Left lobe of liver (tissue), 2 donors: ENCODE data around the gene GCAT. TPM values are rescaled to one million over a fixed set of nuclear protein-coding genes. Genes with fewer than 3 reads are reported as not detected.

Experiments used
- ATAC-seq: fragments of 200-7000 bp; cut with Tn5 transposase; one replicate; pipeline ENCODE4 v1.9.1; 2020; ENCODE audit warnings: mild to moderate bottlenecking, moderate library complexity
- DNase-seq: peaks from one replicate; pipeline ENCODE4 v3.0.0-alpha.2; 2020; ENCODE audit warnings: low spot score
- total RNA-seq: library from RNA; stranded (reverse); gene quantifications from one replicate; pipeline ENCODE4 v1.2.1, GENCODE V29; 2021
- donor health status: DM: no; HTN: no; CAD: no; lungs with moderate emphysema.
- donor health status: DM: no; HTN: yes; CAD: no.

Gene GCAT
- total RNA-seq, 1 donor from 2014 or later, result 49.6 TPM

DNA sequence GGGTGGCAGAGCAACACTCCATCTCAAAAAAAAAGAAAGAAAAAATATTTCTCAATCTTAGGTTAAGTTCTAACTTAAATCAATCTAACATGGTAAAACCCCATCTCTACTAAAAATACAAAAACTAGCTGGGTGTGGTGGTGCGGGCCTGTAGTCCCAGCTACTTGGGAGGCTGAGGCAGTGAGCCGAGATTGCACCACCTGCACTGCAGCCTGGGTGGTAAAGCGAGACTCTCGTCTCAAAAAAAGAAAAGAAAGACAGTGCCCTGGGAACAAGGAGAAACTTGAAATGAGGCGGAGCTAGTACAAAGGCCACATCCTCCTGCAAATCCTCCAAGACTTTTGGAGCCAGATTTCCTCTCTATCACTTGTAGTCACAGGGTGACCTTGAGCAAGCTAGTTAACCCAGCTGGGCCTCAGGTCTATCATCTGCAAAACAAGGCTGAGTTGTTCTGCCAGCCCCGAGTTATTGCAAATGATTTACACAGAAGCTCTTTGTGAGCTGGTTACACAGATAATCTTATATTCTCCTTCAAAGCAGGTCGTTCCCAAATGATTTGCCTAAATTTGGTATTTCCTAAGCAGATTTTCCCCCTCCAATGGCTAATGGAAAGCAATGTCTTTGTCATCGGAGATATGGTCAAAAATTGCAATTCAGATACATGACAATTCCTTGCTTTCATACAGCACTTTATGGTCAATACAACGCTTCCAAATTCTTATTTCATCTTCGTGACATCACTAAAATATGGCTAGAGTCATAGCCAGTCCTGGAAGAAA is 34.5 kb downstream of the GCAT start:
- DNase-seq (no peak), ATAC-seq (no peak)

DNA sequence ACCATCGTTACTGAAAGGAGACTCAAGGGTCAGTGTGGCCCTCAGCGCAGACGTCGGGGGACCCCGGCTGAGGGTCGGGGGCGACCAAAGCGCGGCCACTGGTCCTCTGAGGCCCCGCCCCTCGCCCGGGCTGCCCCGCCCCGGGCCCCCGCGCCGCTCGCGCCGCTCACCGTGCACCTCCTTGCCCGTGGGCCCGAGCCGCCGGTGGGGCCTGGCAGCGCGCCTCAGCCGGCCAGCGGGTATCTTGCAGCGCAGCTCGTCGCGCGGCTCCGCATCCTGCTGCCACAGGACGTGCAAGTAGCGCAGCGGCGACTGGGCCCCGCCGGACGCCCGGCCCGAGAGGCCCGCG is 36.0 kb downstream of the GCAT start:
- DNase-seq, result peak; percentile 68
- peak; percentile 64 for ATAC-seq

DNA sequence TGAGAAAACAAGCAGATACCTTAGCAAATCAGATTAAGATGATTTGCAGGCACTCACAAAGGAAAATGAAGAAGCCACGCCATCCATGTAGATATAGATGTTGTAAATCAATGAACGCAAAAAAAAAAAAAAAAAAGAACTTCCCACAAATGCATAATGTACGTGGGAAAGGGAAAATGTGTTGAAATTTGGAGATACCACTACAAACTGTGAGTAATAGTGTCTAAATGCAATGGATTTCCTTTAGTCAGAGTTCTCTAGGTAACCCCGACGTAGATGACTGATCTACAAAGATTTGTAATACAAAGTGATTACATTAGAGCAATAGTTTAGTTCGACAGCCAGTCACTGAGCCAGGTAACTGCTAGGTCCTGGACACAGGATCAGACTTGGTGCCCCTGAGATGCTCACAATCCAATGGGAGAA is 37.2 kb downstream of the GCAT start:
- no peak for DNase-seq
- no peak for ATAC-seq

DNA sequence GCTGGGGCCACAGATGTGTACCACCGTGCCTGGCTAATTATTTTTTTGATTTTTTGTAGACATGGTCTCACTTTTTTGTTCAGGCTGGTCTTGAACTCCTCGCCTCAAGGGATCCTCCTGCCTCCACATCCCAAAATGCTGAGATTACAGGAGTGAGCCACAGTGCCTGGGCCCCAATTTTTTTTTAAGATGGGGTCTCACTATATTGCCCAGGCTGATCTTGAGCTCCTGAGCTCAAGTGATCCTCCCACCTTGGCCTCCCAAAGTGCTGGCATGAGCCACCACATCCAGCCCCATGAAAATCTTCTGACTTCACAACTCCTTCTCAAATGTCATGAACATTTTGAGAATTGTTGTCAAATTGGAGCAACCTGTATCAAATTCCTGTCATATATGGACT is 38.7 kb downstream of the GCAT start:
- DNase-seq, result no peak
- ATAC-seq, result no peak

DNA sequence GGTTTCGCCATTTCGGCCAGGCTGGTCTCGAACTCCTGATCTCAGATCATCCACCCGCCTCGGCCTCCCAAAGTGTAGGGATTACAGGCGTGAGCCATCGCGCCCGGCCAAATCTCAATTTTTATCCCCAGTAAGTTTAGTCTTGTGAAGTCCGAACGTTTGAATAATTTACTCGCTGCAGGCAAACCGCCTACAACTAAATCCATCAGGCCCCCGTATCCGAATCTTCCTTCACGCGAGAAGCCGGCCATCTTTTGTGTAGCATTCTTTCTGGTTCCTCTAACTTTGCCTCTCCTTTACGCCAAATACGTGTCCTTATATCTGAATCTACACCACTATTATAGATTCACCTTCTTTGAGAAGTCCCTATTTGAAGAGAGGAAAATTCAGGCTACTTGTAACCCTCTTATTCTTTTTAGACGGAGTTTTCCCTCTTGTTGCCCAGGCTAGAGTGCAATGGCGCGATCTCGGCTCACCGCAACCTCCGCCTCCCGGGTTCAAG is 40.9 kb downstream of the GCAT start:
- DNase-seq (no peak), ATAC-seq (no peak)

DNA sequence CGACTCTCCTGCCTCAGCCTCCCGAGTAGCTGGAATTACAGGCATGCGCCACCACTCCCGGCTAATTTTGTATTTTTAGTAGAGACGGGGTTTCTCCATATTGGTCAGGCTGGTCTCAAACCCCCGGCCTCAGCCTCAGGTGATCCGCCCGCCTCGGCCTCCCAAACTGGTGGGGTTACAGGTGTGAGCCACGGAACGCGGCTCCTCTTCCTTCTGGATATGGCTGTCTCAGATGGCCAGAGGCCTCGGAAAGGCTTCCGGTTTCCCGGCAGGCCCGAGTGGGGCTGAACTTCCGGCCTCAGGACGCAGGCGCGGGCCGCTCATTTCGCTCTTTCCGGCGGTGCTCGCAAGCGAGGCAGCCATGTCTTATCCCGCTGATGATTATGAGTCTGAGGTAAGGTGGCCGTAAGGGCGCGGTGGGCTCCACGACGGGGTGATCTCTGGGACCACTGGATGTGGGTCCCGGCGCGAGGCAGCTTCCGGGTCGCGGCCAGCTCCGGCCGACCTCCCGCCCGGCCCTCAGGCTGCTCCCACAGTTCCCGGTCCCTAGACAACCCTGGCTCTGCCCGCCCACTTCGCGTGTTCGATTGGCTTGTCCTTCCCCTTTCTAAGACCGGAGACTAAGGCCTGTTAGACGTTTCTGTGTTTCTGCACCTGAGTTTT is 41.5 kb downstream of the GCAT start, which contains the start of gene EIF3L:
TSS of gene EIF3L (plus strand) at position 331 of the 663 bp plus-strand sequence. CDS start at position 362, 31 bp downstream.
- ATAC-seq, result peak; percentile 87
- DNase-seq, result peak; percentile 94

DNA sequence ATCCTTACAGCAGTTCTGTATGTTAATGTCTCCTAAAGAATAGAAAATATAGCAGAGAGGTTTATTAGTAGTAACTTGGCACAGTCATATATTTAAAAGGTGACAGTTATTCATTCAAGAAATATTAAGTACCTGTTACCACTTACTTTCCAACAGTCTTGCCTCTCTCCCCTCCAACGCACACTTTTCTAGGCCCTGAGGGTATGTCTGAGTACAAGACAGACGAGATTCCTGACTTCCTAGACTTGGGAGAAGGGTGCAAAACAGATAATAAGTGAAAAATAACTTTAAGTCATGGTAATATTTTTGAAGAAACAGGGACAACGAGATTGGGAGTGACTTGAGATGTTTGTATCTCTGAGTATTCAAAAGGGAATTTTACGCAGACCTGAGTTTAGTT is 43.1 kb downstream of the GCAT start:
- no peak for ATAC-seq
- DNase-seq, result no peak

DNA sequence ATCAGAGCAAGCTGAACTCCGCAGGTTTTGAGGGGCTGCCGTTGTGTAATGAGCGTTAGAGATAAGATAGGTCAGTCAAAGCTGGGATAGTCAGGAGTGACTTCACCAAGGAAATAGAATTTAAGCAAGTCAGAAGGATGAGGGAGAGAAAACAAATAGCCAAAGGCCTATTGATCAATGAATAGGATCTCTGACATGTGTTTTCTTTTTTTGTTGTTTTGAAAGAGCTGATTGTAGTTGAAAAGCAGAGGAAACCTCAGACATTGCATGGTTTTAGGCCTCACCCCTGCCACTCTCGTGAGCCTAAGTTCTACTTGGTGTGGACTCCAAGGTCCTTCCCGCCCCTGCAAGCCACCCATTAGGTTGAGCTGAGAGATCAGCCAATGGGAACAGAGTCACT is 44.7 kb downstream of the GCAT start:
- ATAC-seq, result no peak

DNA sequence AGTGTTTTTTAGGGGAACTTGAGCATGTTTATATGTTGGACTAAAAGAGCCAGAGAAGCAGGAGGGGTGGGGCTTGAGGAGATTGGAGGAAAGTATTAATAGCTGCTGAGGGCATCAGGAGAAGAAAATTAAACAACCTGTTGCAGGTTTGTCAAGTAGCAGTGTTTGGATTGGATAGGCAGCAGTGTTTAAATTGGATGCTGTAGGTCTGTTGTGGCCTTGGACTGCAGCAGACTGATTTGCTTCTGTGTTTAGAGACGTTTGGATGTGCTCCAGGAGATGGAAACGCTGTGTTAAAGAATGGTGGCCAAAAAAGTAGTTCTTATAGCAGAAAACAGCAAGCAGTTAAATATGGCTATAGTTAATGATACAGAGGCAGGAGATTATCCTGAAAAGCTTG is 47.2 kb downstream of the GCAT start:
- DNase-seq (peak; percentile 65), ATAC-seq (peak; percentile 89)

More for the DNA sequence above, 44.7 kb downstream of the GCAT start:
- no peak for DNase-seq

DNA sequence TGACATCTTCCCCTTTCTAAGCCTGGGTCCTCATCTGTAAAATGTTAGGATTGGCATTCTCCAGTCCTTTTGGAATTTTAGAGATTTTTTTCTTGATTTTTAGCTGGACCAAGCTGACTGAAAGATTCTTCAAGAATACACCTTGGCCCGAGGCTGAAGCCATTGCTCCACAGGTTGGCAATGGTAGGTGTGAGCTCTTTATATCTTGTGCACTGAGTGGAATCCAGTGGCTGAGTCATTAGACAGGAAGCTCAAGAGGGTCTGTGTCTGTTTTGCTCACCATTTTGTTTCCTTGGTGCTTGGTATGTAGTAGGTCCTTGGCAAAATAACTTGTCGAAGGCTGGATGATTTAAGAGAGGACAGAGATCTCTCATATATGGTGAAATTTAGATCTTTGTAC is 47.7 kb downstream of the GCAT start:
- DNase-seq, result no peak
- no peak for ATAC-seq

DNA sequence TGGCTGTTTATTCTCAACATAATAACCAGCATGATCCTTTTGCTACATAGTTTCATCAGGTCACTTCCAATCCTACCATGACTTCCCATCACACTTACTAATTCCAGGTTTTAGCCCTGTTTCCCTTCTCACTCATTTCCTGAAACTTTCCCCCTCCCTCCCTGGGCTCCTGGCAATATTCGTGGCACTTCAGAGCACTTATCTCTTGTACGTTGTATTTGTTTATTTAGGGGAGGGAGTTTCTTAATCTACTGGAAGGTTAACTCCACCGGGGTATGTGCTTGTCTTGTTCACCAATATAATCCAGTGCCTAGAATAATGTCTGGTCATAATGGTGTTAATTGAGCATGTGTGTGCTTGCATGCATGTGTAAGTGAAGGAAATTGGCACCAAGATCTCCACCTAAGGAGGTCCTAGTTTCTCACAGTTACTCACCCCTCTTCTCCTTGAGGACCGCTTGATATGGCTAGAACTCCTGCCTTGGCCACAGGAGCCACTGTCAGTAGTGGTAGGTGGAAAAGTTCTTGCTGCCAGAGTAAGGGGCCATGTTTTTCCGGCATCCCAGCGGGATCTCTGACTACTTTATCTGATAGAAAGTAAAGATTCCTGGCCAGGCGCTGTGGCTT is 53.2 kb downstream of the GCAT start:
- DNase-seq, result no peak
- ATAC-seq, result no peak

DNA sequence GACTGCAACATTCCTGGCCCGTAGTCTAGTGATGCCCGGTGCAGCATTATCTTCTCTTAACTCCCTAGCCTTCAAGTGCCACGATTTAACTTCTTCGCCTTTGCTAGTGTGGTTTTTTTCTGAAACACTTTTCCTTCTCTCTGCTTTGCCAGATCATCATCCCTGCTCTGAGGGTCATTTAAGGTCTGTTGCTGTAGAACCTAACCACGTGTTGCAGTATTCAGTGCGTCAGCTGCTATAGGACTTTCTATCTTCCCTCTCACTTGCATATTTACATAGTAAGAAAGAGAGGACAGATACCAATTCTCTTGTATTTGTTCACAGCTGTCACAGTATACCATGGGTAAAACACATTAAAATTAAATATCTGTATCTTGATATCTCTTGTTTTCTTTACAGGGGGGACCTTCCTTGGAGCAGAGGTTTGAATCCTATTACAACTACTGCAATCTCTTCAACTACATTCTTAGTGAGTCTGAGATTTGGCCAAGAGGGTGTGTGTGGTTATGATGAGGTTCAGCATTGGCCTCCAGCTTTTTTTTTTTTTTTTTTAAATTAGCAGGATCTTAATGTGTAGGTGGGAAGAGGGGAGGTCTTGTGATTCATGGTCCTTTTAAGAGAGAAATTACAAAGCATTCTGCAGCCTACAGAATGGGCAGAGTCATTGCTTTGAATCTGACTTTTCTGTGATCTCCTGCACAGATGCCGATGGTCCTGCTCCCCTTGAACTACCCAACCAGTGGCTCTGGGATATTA is 55.0 kb downstream of the GCAT start:
- ATAC-seq (no peak), DNase-seq (no peak)

DNA sequence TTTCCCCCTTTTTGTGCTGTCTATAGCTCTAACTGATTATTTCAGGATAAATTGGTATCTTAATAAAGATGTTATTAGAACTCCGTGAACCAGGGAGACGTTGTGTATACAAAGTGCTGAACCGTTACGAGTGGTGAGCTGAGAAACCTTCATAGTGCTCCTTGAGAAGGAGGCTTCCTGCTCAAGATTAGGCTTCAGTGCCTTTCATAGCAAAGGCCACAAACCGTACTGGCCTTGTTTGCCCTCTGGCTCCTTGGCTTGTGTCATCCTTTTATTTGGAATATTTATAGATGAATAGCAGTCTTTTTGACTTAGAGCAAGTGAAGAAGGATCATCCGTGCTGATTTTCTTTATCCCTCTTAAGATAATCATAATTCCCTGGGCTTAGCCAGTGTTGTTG is 57.8 kb downstream of the GCAT start:
- ATAC-seq, result no peak
- DNase-seq, result no peak

Other genes starting within 250 kb of the GCAT start
- 38.9 TPM for gene CDC42EP1, start 247.5 kb upstream of the GCAT start, total RNA-seq
- 0.65 TPM for gene LGALS2, start 227.8 kb upstream of the GCAT start, total RNA-seq
- gene GGA1, start 199.1 kb upstream of the GCAT start, total RNA-seq, result 27.3 TPM
- gene SH3BP1, start 168.3 kb upstream of the GCAT start, total RNA-seq, result 3.0 TPM
- 40.9 TPM for gene PDXP, start 149.2 kb upstream of the GCAT start, total RNA-seq
- gene LGALS1, start 132.3 kb upstream of the GCAT start, total RNA-seq, result 115 TPM
- gene NOL12, start 121.6 kb upstream of the GCAT start, total RNA-seq, result 9.9 TPM
- 15.7 TPM for gene TRIOBP, start 110.9 kb upstream of the GCAT start, total RNA-seq
- 0.65 TPM for gene GALR3, start 15.4 kb downstream of the GCAT start, total RNA-seq
- 9.7 TPM for gene ANKRD54, start 36.4 kb downstream of the GCAT start, total RNA-seq
- gene EIF3L, start 41.5 kb downstream of the GCAT start, total RNA-seq, result 136 TPM
- 9.5 TPM for gene MICALL1, start 98.4 kb downstream of the GCAT start, total RNA-seq
- 0.25 TPM for gene C22orf23, start 145.7 kb downstream of the GCAT start, total RNA-seq
- 64.2 TPM for gene POLR2F, start 145.8 kb downstream of the GCAT start, total RNA-seq
- gene SOX10, start 176.6 kb downstream of the GCAT start, total RNA-seq, result 0.30 TPM
- 16.8 TPM for gene PICK1, start 249.5 kb downstream of the GCAT start, total RNA-seq